HG03469 (cell line): Measurements from ENCODE around the gene GRID1.
A peak's percentile ranks its signal among the peaks of the same experiment; 100 is the strongest.
"Not testable (repeated sequence)": the region's sequence is repeated elsewhere in the genome, so short reads cannot be mapped to it uniquely, and the experiment has no call there.

Experiments
- ATAC-seq: cut with Tn5 transposase; IDR thresholded peaks from one replicate; pipeline ENCODE4 v1.9.1; 2021; ENCODE audit warnings: mild to moderate bottlenecking, moderate library complexity, moderate number of reproducible peaks; ENCODE audit not compliant: unreplicated experiment

Gene GRID1

GRCh38 chr10:86392723-86393094, 26.1 kb upstream of the GRID1 start:
- peak; percentile 49 for ATAC-seq

- no peak for ATAC-seq
Measured at GRCh38 chr10:86391986-86392722, 25.6 kb upstream of the GRID1 start.

- no peak for ATAC-seq
Measured at GRCh38 chr10:86391236-86391840, 24.7 kb upstream of the GRID1 start.

- no peak for ATAC-seq
Measured at GRCh38 chr10:86390337-86391120, 23.9 kb upstream of the GRID1 start.

GRCh38 chr10:86389441-86390193, 23.0 kb upstream of the GRID1 start:
- peak; percentile 54 for ATAC-seq

- ATAC-seq, result not testable (repeated sequence)
Measured at GRCh38 chr10:86389109-86389440, 22.5 kb upstream of the GRID1 start.

GRCh38 chr10:86388119-86388704, 21.6 kb upstream of the GRID1 start:
- no peak for ATAC-seq

GRCh38 chr10:86387178-86387794, 20.7 kb upstream of the GRID1 start:
- ATAC-seq, result no peak

- ATAC-seq, result no peak
Measured at GRCh38 chr10:86385806-86386205, 19.2 kb upstream of the GRID1 start.

GRCh38 chr10:86377797-86378146, 11.2 kb upstream of the GRID1 start:
- ATAC-seq, result no peak

- ATAC-seq, result peak; percentile 93
Measured at GRCh38 chr10:86376852-86377796, 10.5 kb upstream of the GRID1 start.

- ATAC-seq, result no peak
Measured at GRCh38 chr10:86376403-86376802, 9.8 kb upstream of the GRID1 start.

GRCh38 chr10:86375204-86375603, 8.6 kb upstream of the GRID1 start:
- no peak for ATAC-seq

- no peak for ATAC-seq
Measured at GRCh38 chr10:86374664-86375063, 8.1 kb upstream of the GRID1 start.

- ATAC-seq, result no peak
Measured at GRCh38 chr10:86373828-86374227, 7.2 kb upstream of the GRID1 start.

- no peak for ATAC-seq
Measured at GRCh38 chr10:86373251-86373650, 6.7 kb upstream of the GRID1 start.

- no peak for ATAC-seq
Measured at GRCh38 chr10:86372784-86373239, 6.2 kb upstream of the GRID1 start.

- ATAC-seq, result no peak
Measured at GRCh38 chr10:86372119-86372783, 5.7 kb upstream of the GRID1 start.

- no peak for ATAC-seq
Measured at GRCh38 chr10:86371691-86372090, 5.1 kb upstream of the GRID1 start.
